ENCODE measurements around the gene AKAP11. TPM values are rescaled to one million over a fixed set of nuclear protein-coding genes. Genes with fewer than 3 reads are reported as not detected.

AKAP11 gene
- total and polyA plus RNA-seq, 2 of the 13 experiments (the other 11 are each of a cell fraction or from before 2014, with no cell fraction given), result 7.2 to 9.8 TPM

- TF ChIP-seq CAMTA2 (CRISPR knock-in tag; IDR thresholded peaks at IDR 0.05; ENCODE audit: borderline replicate concordance), result peak; percentile 31; the same call in 1 of the 2 replicates
Measured at GRCh38 chr13:42272115-42272803, at the start of gene AKAP11 (continued).

GRCh38 chr13:42223681-42224080 lies 48.3 kb upstream of the AKAP11 start:
- ATAC-seq (no peak), DNase-seq (ENCODE audit: low spot score) (no peak), FAIRE-seq (no peak)
- Histone ChIP-seq H3K79me2 (ENCODE audit: insufficient read depth, low read length) (no peaks in the 10 kb centered on the region), H3K27ac (ENCODE audit: extremely low read length, insufficient read depth, low read length) (no peak overlapping the region), H3K36me3 (replicated peaks in 1 of 2; ENCODE audit: control insufficient read depth in 1 of 2, insufficient read depth in 2 of 2, low read length in 2 of 2) (no peaks in the 10 kb centered on the region), H3K4me3 (replicated peaks in 1 of 3; ENCODE audit: insufficient read depth in 1 of 3, low read depth in 2 of 3, low read length in 3 of 3) (no peak overlapping the region), H3K4me2 (ENCODE audit: low read depth, low read length) (no peak overlapping the region), H3K27me3 (ENCODE audit: control insufficient read depth in 1 of 2, insufficient read depth in 2 of 2, low read length in 2 of 2) (no peaks in the 10 kb centered on the region), H3K9ac (ENCODE audit: insufficient read depth, low read depth, low read length) (no peak overlapping the region), H3K4me1 (ENCODE audit: insufficient read depth, low read length) (no peaks in the 10 kb centered on the region), H4K20me1 (ENCODE audit: insufficient read depth, low read length) (no peaks in the 10 kb centered on the region), H2AFZ (ENCODE audit: low read length) (no peak overlapping the region), H3K9me3 (ENCODE audit: low read length) (no peaks in the 10 kb centered on the region)
- in situ Hi-C loops (cut with HindIII; ENCODE audit: extremely low pct_ligation_motif_present, low pct_unique_long_range_greater_than_20kb) (no loop called here), intact Hi-C loops (cut with micrococcal nuclease; ENCODE audit: unreplicated experiment) (no loop called here)
- no TSS peak for BruUV-seq (replicated peaks)
- CTCF ChIA-PET (ENCODE audit: low intra/inter-chr PET ratio, low total read pairs), result no interaction called here
- TF ChIP-seq RXRB (CRISPR knock-in tag; IDR thresholded peaks at IDR 0.05; ENCODE audit: borderline replicate concordance) (no peak), SATB2 (CRISPR knock-in tag; IDR thresholded peaks at IDR 0.05) (no peak), FOXK2 (IDR thresholded peaks at IDR 0.05) (no peak), ISX (CRISPR knock-in tag; conservative IDR thresholded peaks at IDR 0.05) (no peak), MXD4 (CRISPR knock-in tag; IDR thresholded peaks at IDR 0.05) (no peak), ATF2 (CRISPR knock-in tag; IDR thresholded peaks at IDR 0.05) (no peak), ZNF577 (CRISPR knock-in tag; IDR thresholded peaks at IDR 0.05; ENCODE audit: borderline replicate concordance, low read depth) (no peak), RBAK (CRISPR knock-in tag; IDR thresholded peaks at IDR 0.05) (no peak)
- TF ChIP-seq, protein P1, sequence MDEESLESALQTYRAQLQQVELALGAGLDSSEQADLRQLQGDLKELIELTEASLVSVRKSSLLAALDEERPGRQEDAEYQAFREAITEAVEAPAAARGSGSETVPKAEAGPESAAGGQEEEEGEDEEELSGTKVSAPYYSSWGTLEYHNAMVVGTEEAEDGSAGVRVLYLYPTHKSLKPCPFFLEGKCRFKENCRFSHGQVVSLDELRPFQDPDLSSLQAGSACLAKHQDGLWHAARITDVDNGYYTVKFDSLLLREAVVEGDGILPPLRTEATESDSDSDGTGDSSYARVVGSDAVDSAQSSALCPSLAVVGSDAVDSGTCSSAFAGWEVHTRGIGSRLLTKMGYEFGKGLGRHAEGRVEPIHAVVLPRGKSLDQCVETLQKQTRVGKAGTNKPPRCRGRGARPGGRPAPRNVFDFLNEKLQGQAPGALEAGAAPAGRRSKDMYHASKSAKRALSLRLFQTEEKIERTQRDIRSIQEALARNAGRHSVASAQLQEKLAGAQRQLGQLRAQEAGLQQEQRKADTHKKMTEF (CRISPR knock-in tag; IDR thresholded peaks at IDR 0.05), result no peak
- TF ChIP-seq, protein P2, sequence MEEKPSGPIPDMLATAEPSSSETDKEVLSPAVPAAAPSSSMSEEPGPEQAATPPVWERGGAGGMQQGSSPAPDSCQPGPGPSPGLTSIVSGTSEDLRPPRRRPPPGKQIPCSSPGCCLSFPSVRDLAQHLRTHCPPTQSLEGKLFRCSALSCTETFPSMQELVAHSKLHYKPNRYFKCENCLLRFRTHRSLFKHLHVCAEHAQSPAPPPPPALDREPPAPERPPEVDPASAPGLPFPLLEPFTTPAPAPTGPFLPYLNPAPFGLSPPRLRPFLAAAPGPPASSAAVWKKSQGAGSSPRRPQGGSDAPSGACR (CRISPR knock-in tag; IDR thresholded peaks at IDR 0.05), result no peak
- TF ChIP-seq, protein P3, sequence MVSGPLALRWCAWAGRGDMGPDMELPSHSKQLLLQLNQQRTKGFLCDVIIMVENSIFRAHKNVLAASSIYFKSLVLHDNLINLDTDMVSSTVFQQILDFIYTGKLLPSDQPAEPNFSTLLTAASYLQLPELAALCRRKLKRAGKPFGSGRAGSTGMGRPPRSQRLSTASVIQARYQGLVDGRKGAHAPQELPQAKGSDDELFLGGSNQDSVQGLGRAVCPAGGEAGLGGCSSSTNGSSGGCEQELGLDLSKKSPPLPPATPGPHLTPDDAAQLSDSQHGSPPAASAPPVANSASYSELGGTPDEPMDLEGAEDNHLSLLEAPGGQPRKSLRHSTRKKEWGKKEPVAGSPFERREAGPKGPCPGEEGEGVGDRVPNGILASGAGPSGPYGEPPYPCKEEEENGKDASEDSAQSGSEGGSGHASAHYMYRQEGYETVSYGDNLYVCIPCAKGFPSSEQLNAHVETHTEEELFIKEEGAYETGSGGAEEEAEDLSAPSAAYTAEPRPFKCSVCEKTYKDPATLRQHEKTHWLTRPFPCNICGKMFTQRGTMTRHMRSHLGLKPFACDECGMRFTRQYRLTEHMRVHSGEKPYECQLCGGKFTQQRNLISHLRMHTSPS (CRISPR knock-in tag; IDR thresholded peaks at IDR 0.05; ENCODE audit: low read depth), result no peak
- TF ChIP-seq, protein P4, sequence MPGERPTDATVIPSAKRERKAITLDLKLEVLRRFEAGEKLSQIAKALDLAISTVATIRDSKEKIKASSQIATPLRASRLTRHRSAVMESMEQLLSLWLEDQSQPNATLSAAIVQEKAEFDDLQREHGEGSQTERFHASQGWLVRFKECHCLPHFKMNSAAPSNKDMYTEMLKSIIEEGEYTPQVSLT (CRISPR knock-in tag; IDR thresholded peaks at IDR 0.05; ENCODE audit: borderline replicate concordance, low read depth), result no peak
- POLR2A ChIA-PET, result no interaction called here
- 18% methylated on average over 4 of the region's 4 CpGs for WGBS (ENCODE audit: low lambda C conversion rate)
